K562 (cell line): ENCODE data around the gene ZNF862. TPM values are rescaled to one million over a fixed set of nuclear protein-coding genes. Genes with fewer than 3 reads are reported as not detected.

Source experiments
- BRD9 ChIP-seq: fragments of 450-650 bp; IDR thresholded peaks from 2 replicates; pipeline ENCODE4 v1.6.1; 2018; ENCODE audit warnings: low read depth; ENCODE audit not compliant: partially characterized antibody
- MBD2 ChIP-seq: sonication (generic); IDR thresholded peaks from 2 replicates; pipeline ENCODE4 v1.6.1; 2016; ENCODE audit warnings: low read depth, borderline replicate concordance
- MGA ChIP-seq: fragments of 450-650 bp; IDR thresholded peaks from 2 replicates; pipeline ENCODE4 v1.6.1; 2016; ENCODE audit warnings: mild to moderate bottlenecking, moderate library complexity
- PCBP1 ChIP-seq: fragments of 200-400 bp; formaldehyde crosslinking; IDR thresholded peaks from 2 replicates; pipeline ENCODE4 v1.6.1; 2018; ENCODE audit warnings: mild to moderate bottlenecking, low read depth, low read length; ENCODE audit not compliant: poor library complexity, severe bottlenecking
- THRB ChIP-seq: fragments of 450-650 bp; formaldehyde crosslinking; conservative IDR thresholded peaks from 2 replicates; pipeline ENCODE4 v1.4.0; 2022; ENCODE audit warnings: mild to moderate bottlenecking, missing genetic modification characterization
- polyA plus RNA-seq, 8 experiments: library from polyadenylated mRNA; depleted of rRNA in 4 of 8; stranded (reverse) in 5 of 8; unstranded in 3 of 8; fragments of >200 nt; fragmentation: Nextera tagmentation in 2 of 8; fragmentation: Illumina TruSeq in 1 of 8; extraction: Ambion mirVana in 2 of 8; extraction: Trizol in 1 of 8; gene quantifications; 2 replicates each; pipeline versions ENCODE4 v1.2.1 to v1.2.3, GENCODE V29; 2011 to 2014; ENCODE audit warnings: inconsistent platforms in 1 of 8, missing spikeins in 1 of 8
- total RNA-seq, 7 experiments: library from RNA; depleted of rRNA in 6 of 7; stranded (reverse); fragments of >200 nt in 6 of 7; fragmentation: Illumina TruSeq in 2 of 7; extraction: Trizol in 2 of 7; gene quantifications; 2 replicates each; pipeline versions ENCODE4 v1.2.1 to v1.2.3, GENCODE V29; 2011 to 2021; ENCODE audit warnings: low replicate concordance in 1 of 7

The ZNF862 gene
- total and polyA plus RNA-seq, 9 of the 15 experiments (the other 6 are each of a cell fraction or from before 2014, with no cell fraction given), result 1.1 to 3.9 (median 2.6) TPM

- no peak for TF ChIP-seq MGA
- TF ChIP-seq PCBP1, result no peak
- no peak for TF ChIP-seq BRD9
- no peak for TF ChIP-seq MBD2
- TF ChIP-seq THRB (CRISPR knock-in tag), result no peak
Observed at GRCh38 chr7:149824748-149825566, 13.2 kb upstream of the ZNF862 start (continued).
